OCI-LY1 (cell line): Measurements from ENCODE around the gene SEMA3C.

ENCODE experiments used
- CTCF ChIP-seq: fragments of 200-600 bp; sonication (generic), shearing (Covaris generic); IDR thresholded peaks from 2 replicates; pipeline ENCODE4 v1.5.1; 2017; ENCODE audit warnings: mild to moderate bottlenecking, antibody characterized with exemption, low read length, moderate library complexity, mixed read lengths
- EZH2 ChIP-seq: fragments of 200-600 bp; sonication (generic), shearing (Covaris generic); IDR thresholded peaks from 2 replicates; pipeline ENCODE4 v1.8.0; 2017; ENCODE audit warnings: borderline replicate concordance, mixed run types, mild to moderate bottlenecking, antibody characterized with exemption, low read length, moderate library complexity, mixed read lengths

GRCh38 chr7:80775897-80776296, 143.0 kb downstream of the SEMA3C start:
- TF ChIP-seq CTCF (no peak), EZH2 (no peak)
